Testis (tissue), 3 donors: ENCODE measurements around the gene MEF2C. TPM values are rescaled to one million over a fixed set of nuclear protein-coding genes. Genes with fewer than 3 reads are reported as not detected.

ENCODE experiments used
- DNase-seq: peaks from one replicate; pipeline ENCODE4 v3.0.0-alpha.2; 2019
- H3K27ac ChIP-seq, 2 donors: fragments of 200-600 bp; sonication (generic); one replicate each; pipeline ENCODE4 v1.5.1; 2019
- H3K27me3 ChIP-seq: fragments of 200-600 bp; sonication (generic); one replicate; pipeline ENCODE4 v1.5.1; 2019
- H3K36me3 ChIP-seq: fragments of 200-600 bp; sonication (generic); one replicate; pipeline ENCODE4 v1.5.1; 2017; ENCODE audit warnings: low read depth; ENCODE audit errors: missing control alignments
- H3K4me1 ChIP-seq: fragments of 200-600 bp; sonication (generic); one replicate; pipeline ENCODE4 v1.5.1; 2019
- H3K4me3 ChIP-seq, 2 donors: fragments of 200-600 bp; sonication (generic); one replicate each; pipeline ENCODE4 v1.5.1; 2017 to 2019
- H3K9me3 ChIP-seq: fragments of 200-600 bp; sonication (generic); one replicate; pipeline ENCODE4 v1.5.1; 2017
- CTCF ChIP-seq, 3 experiments: fragments of 450-650 bp in 2 of 3; fragments of 200-600 bp in 1 of 3; sonication (generic) in 1 of 3; IDR thresholded peaks; one replicate each; pipeline ENCODE4 v1.5.1; 2016 to 2019; ENCODE audit warnings: antibody characterized with exemption in 3 of 3, mild to moderate bottlenecking in 2 of 3, moderate library complexity in 1 of 3
- POLR2A ChIP-seq: fragments of 450-650 bp; IDR thresholded peaks from one replicate; pipeline ENCODE4 v1.6.1; 2017; ENCODE audit warnings: antibody characterized with exemption, mild to moderate bottlenecking, moderate library complexity
- WGBS, 2 donors: methylation state at CpG; one replicate each; pipeline ENCODE4 v1.1.5; 2018; 5-methylcytosine and 5-hydroxymethylcytosine counted together
- intact Hi-C: fragments of 100-400 bp; cut with DNase I; formaldehyde crosslinking; loops from one replicate; pipeline ENCODE4 v1.15.1; 2023; ENCODE audit warnings: low total_unique reads
- polyA plus RNA-seq: library from polyadenylated mRNA; stranded (reverse); fragments of 350-450 nt; fragmentation: Illumina TruSeq; extraction: RNeasy Lipid Tissue Mini Kit (QIAGEN cat#74804); gene quantifications from one replicate; pipeline ENCODE4 v1.2.3, GENCODE V29; 2014; ENCODE audit warnings: low read depth, low replicate concordance; ENCODE audit not compliant: insufficient read depth
- total RNA-seq, 2 donors: library from RNA; depleted of rRNA; stranded (reverse); fragments of >200 nt; gene quantifications; one replicate each; pipeline ENCODE4 v1.2.3, GENCODE V29; 2016

MEF2C gene
- total and polyA plus RNA-seq, 3 donors from 2014 or later, result 18.3 to 53.1 (median 19.9) TPM

- Histone ChIP-seq H3K4me3 (peak overlapping the region; percentile 24 to 35), H3K36me3 (no peaks in the 10 kb centered on the region), H3K27me3 (no peaks in the 10 kb centered on the region), H3K27ac (no peak overlapping the region), H3K9me3 (no peaks in the 10 kb centered on the region), H3K4me1 (peaks cover 12% of the 10 kb centered on the region)
- no peak for DNase-seq
- intact Hi-C loops, result loop anchor here (10.0 kb wide), 1 partner anchor 905 kb away; no protein-coding TSS in a partner anchor
- WGBS, 2 donors, result 7 to 11% methylated on average over 36 to 38 of the region's 38 CpGs
- TF ChIP-seq CTCF (IDR thresholded peaks at IDR 0.05) (no peak), POLR2A (no peak)
These were observed 193.1 kb downstream of the MEF2C start for GRCh38 chr5:88689668-88690408.

DNA sequence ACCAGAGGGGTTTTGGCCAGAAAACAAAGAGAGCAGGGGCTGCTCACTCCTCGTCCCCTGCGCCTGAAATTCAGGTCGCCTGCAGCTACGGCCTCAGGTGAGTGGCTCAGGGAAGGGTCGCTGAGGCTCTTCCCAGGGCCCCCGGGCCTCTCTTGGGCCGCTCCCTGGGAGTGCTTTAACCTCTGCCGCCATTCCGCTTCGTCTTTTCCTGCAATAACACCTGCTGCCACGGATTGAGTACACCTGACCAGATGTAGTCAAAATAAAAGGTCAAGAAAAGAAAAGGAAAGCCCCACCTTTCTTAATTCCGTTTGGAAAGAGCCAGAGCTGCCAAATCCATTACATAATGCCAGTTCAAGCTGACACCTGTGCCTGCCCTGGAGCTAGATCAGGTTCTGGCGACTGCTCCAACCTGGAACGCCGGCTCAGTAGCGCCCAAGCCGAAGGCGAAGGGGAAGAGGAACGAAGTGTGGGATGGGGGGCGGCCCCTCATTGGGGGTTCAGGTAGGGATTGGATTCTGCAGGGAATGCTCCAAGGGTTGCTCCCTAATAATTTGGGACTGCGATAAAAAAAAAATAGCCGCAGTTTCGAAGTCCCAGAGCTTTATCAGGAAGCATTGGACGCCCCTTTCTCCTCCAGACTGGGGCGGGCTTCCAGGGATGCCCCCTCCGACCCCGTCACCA, 193.9 kb downstream of the MEF2C start:
- H3K27ac ChIP-seq, result no peak overlapping the region
- no peaks in the 10 kb centered on the region for H3K9me3 ChIP-seq
- no peaks in the 10 kb centered on the region for H3K36me3 ChIP-seq
- TF ChIP-seq CTCF (IDR thresholded peaks at IDR 0.05) (no peak), POLR2A (no peak)
- intact Hi-C loops, result loop anchor here (10.0 kb wide), 1 partner anchor 904 kb away; no protein-coding TSS in a partner anchor
- no peak overlapping the region for H3K4me3 ChIP-seq
- WGBS, 2 donors, result 3 to 5% methylated on average over 20 to 27 of the region's 27 CpGs
- H3K4me1 ChIP-seq, result peaks cover 13% of the 10 kb centered on the region
- no peaks in the 10 kb centered on the region for H3K27me3 ChIP-seq
- DNase-seq, result no peak

- 10 to 30% methylated on average over 12 to 13 of the region's 13 CpGs for WGBS, 2 donors
- peaks cover 16% of the 10 kb centered on the region for H3K4me1 ChIP-seq
- no peak overlapping the region for H3K27ac ChIP-seq
- H3K4me3 ChIP-seq, result no peak overlapping the region
- no peaks in the 10 kb centered on the region for H3K27me3 ChIP-seq
- intact Hi-C loops, result loop anchor here (10.0 kb wide), 1 partner anchor 904 kb away; no protein-coding TSS in a partner anchor
- no peaks in the 10 kb centered on the region for H3K9me3 ChIP-seq
- DNase-seq, result no peak
- TF ChIP-seq CTCF (IDR thresholded peaks at IDR 0.05) (no peak), POLR2A (no peak)
- no peaks in the 10 kb centered on the region for H3K36me3 ChIP-seq
These were observed 194.6 kb downstream of the MEF2C start for GRCh38 chr5:88688156-88688983.

- H3K27ac ChIP-seq, result no peak overlapping the region
- H3K9me3 ChIP-seq, result no peaks in the 10 kb centered on the region
- peaks cover 14% of the 10 kb centered on the region for H3K4me1 ChIP-seq
- H3K36me3 ChIP-seq, result no peaks in the 10 kb centered on the region
- intact Hi-C loops, result loop anchor here (10.0 kb wide), 1 partner anchor 903 kb away; no protein-coding TSS in a partner anchor
- 5 to 11% methylated on average over 11 of the region's 11 CpGs for WGBS, 2 donors
- DNase-seq, result no peak
- no peak for TF ChIP-seq CTCF (IDR thresholded peaks at IDR 0.05)
- TF ChIP-seq POLR2A, result no peak
- H3K4me3 ChIP-seq, result no peak overlapping the region
- H3K27me3 ChIP-seq, result no peaks in the 10 kb centered on the region
These were observed 195.5 kb downstream of the MEF2C start for GRCh38 chr5:88687373-88687911.
